Cerebellar nuclear complex (tissue), 1 donor: ENCODE measurements around the gene CCDC15.

Experiments
- DNase-seq, 2 experiments: peaks; one replicate each; lab custom pipeline; 2025; lab: John Stamatoyannopoulos, UW

CCDC15 gene

DNA sequence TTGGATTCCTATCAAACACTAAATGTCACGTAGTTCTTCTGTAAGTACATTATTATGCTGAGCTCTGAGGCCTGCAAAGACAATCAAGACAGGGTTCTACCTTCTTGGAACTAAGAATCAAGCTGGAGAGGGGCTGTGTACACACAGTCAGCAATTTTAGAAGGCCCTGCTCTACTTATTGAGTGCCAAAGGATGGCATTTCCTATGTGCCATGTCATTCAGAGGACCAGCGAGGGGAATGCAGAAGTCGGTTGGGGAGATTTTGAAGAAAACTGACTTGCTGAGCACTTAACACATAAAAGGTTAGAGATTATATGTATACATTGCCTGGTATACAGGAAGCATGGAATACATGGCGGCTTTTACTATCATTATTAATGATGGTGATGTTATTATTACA, 114.4 kb downstream of the CCDC15 start:
- no peak for DNase-seq

DNA sequence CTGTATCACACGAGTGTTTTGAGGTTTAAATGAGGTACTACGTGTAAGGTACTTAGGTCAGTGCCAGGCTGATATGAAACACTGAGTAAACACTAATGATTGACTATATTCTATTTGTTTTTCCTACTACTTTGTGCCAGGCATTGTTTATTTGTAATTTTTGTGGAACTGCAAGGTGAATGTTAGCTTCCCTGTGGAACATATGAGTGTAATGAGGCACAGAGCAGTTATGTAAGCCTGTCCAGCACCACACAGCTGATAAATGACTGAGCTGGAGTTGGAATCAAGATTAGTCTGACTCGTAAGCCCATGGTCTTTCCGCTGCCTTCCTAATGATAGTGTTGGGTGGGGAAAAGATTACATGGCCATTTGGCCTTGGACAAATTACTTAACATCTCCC, 115.0 kb downstream of the CCDC15 start:
- DNase-seq, result no peak

DNA sequence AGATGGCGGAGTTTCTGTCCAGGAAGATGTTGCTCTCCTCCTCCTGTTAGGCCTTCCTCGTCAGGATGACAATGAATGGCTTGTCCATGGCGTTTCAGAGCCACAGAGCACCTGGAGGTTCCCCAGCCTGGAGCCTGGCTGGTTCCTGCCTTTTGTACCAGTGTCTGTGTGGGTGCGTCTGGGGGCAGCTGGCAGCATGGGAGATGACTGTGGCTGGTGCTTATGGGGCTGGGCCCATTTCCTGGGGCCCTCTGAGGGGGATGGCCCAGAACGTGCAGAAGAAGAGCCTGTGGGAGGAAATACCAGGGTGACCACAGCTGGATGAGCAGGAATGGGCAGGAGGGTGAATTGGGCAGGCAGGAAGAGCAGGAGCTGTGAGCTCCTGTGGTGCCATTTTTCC, 115.8 kb downstream of the CCDC15 start:
- no peak for DNase-seq

DNA sequence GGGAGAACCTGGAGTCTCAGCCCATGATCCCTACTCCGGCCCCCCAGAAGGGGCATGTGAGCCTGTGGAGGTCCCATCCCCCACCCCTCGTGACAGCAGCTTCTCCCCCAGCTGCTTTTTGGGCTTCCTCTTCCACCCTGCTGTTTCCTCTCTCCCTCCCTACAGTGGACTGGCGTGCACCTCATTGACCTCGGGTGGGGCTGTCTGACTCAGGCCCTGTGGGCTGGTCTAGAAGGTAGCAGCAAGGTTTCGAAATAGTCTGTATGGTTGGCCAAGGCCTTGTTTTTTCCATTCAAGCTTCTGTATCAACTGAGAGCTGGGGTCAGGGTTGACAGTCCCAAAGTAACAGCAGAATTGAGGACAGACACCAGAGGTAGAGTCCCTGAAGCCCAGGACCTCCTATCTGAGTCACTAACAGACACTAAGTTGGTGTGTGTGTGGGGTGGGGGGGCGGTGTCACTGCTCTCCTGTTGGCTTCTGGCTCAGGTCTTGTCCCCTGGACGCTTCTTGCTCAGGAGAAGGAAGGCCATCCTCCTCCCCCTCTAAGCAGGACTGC, 116.8 kb downstream of the CCDC15 start:
- no peak for DNase-seq

DNA sequence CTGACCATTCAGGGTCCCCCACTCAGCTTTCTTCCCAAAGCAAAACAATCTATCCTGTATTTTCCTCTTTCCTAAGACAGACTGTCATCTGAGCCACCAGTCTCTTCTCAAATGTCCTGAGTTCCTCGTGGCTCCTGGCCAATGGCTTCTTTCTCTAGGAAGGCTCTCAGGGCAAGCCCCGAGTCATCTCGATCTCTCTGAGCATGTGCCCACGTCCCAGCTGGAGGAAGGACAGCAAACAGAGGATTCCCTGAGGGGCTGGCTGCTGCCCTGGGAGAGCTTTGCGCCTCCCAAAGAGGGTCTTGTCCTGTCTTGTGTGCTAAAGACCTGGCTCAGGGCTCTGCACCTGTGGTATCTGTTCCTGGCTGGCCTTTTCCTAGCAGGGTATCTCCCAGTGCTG, 117.4 kb downstream of the CCDC15 start:
- DNase-seq, result no peak

DNA sequence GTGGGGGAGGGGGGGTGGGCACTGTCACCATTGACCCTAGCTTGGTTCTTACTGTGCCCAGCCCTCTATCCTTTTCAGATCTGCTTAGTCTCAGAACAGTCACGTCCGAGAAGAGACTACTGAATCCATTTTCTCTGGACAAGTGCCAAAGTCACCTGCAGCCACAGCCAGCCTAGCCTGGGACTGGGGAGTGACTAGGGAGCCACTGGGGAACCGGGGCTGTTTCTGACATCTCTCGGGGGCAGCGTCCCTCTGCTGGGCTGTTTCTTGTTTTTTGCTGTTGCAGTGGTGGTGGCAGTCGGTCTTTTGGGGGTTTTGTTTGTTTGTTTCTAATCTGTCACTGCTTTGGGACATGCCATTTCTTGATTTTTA, 117.8 kb downstream of the CCDC15 start:
- no peak for DNase-seq

DNA sequence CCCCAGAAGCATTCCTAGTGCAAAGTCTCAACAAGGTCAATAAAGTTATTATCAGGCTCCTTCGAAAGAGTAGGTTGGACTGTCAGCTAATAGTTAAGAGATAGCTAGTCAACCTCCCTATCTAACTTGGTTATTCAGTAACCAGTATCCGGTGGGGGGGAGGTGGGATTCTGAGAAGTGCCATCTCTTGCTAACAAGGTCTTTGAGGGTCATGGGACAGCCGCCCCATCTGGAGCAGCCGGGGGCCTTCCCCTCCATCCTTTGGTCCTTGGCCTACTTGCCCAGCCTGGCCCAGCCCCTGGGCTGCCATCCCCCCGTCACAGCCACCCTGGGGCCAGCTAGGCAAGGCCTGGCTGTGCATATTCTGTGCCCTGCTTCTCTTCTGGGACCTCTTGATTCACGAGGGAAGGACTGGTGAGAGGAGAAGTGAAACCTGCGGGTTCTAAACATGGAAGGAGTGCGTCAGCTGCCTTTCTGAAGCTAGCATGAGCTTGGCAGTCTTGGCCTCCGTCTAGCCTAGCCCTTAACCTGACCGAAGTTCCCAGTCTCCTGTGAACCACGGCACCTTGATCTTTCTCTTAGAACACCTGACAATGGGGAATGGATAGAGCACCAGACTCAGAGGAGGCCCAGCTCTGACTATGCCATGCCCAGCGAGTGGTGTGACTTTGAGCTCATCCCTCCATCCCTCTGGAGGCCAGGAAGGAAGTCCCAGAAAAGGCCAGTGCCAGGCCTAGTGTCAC, 118.4 kb downstream of the CCDC15 start:
- no peak for DNase-seq

DNA sequence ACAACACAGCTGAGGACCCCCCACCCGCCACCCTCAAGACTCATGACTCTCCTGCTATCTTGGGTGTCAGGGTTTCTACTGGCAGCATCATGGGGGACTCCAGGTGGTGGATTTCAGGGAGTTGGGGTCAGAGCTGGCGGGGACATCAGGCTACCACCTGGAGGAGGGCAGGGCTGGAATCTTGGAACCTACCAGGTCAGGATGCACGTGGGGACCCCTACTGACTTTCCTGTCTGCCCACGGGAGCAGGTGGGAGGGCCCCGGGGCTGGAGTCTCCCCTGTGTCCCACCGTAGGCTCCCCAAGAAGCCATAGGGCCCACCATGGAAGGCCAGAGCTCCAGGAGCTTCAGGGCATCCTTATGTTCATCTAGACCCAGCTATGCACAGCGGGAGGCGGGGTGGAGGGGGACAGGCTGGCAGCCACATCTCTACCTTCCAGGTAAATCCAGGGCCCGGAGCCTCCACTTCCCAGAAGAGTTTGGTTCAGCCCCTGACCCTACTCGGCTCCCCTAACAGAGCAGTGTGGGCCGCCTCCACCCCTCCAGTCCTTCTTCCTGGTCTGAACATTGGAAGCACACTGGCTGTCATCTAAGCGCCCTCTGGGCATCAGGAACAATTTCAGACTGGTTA, 119.1 kb downstream of the CCDC15 start:
- no peak for DNase-seq

DNA sequence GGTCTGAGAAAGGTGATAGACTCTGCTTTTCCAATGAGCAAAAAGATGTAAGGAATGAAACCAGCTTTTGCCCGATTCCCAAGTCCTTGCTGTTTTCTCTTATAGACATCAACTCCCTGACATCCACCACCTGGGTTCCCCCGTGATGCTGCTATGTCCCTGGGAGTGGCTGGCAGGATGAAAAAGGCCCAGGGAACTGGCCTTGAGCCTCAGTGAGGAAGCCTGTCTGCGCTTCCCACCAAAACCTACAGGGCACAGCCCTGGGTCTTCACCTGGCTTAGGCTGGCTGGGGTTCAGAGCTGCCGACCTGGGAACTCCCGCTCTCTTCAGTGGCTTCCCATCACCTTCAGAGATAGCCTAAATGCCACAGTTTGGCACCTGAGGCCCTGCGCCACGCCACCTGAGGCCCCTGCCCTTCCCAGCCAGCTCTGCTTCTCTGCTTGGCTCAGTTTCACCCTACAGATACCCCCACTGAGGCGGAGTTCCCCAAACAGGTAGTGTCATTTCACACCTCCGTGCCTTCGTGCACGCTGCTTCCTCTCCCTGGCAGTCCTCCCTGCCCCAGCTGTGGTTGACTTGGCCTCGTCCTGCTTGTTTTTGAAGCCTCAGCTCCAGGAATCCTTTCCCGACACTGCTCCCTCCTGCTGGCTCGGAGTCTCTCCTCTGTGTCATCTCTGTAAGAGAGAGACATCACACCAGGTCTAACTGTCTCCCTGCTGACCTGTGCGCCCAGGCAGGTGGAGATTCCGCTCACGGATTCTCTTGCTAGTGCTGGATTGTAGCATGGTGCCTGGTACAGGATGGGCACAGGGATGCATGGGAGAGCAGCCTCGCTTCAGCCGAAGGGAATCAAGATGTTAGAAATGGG, 119.8 kb downstream of the CCDC15 start:
- DNase-seq, result no peak

DNA sequence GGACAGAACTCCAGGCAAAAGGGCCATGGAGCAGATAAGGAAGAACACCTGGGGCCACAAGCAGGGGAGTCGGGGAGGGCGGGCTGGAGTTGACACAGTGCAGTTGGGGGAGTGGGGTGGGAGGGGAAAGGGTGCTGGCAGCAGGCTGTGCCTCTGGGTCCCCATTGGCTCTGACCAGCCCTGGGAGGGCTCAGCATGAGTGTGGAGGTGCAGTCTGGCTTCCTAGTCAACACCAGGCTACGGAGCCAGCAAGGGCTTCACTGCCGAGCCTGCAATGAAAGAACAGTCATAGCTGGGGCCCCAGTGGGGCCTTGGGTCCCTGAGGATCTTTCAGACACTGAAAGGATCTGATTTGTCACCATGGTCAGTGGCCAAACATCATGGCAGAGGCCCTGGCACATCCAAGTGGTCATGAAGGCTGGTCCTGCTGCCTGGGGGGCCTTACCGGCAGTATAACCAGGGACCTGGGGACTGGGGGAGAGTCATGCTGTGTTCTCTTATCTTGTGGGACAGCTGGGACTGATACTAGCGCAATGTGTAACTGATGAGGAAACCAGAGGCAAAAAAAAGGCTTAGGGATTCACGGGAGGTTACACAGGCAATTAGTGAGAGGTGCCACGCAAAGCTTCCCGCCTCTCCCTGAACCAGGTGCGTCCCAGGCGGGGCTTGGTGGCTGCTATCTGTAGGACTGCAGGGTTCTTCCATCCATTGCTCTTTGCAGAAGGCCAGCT, 120.7 kb downstream of the CCDC15 start:
- DNase-seq, result no peak

DNA sequence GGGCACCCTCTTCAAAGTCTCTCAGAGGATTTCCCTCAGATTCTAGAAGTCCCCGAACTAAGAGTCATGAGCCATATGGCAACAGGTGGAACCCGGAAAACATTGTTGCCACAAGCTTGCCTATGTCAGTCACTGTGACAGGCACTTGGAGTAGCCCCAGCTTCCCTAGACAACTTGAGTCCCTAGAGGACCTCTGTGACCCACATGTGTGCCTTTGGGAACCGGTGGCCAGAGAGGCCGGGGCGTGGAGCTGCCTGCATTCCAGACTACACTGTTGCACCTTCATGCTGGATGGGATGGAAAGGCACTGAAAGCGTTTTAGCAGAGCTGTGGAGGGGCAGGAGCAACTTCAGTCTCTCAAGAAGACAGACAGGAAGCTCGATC, 121.2 kb downstream of the CCDC15 start:
- DNase-seq, result no peak

DNA sequence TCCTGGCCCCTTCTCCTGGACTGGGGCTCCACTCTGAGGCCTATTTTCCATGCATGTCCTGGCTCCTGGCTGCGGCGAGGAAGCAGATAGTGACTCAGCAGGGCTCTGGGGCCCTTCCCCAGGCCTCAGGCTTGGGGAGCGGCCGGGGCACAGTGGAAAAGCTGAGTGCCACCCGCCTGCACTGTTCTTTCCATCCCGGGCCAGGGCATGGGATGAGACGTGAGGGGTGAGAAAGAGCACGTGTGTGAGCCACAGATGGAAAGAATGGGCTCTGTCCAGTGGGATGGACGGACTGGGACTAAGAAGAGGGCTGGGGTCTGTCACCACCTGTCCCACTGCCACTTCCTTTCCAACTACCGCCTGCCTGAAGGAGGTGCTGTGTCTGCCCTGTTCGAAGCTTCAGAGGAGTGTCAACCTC, 121.9 kb downstream of the CCDC15 start:
- DNase-seq, result no peak

DNA sequence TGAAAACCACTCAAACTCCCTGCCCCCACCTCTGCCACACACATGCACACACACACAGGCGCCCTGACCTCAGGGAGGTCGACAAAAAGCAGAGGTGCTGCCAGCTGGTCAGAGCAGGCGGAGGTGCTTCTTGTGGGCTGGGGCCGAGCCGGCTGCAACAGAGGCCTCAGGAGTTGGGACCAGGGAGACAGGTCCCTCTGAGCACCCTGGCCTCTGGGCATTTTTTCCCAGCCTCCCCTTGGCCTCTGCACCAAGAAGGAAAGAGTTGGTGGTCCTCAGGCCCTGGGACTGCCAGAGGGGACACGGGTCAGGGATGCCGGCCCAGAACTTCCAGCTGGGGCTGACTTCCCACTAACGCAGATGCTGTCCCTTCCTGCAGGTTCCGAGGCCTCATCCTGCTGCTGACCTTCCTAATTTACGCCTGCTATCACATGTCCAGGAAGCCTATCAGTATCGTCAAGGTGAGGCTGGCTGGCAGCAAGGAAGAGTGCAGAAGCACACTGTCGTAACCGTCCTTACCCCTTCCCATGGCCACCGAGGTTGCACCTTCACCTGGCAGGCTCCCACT, 122.5 kb downstream of the CCDC15 start:
- no peak for DNase-seq

DNA sequence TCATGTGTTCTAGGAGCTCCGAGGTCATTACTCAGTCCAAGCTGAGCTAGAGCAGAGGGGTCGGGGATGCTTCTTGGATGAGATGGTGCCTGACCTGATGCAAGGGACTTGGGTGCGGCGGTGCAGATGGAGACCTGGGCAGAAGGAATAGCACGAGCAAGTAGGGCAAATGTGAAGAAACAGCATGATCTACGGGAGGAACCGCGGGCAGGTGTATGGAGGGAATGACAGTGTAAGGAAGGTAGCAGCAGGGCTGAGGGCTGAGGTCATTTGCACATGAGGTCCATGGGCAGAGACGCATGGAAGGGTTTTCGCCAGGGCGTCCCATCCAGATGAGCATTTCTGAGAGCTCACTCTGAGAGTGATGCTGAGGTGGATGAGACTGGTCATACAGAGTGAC, 124.0 kb downstream of the CCDC15 start:
- DNase-seq, result no peak

DNA sequence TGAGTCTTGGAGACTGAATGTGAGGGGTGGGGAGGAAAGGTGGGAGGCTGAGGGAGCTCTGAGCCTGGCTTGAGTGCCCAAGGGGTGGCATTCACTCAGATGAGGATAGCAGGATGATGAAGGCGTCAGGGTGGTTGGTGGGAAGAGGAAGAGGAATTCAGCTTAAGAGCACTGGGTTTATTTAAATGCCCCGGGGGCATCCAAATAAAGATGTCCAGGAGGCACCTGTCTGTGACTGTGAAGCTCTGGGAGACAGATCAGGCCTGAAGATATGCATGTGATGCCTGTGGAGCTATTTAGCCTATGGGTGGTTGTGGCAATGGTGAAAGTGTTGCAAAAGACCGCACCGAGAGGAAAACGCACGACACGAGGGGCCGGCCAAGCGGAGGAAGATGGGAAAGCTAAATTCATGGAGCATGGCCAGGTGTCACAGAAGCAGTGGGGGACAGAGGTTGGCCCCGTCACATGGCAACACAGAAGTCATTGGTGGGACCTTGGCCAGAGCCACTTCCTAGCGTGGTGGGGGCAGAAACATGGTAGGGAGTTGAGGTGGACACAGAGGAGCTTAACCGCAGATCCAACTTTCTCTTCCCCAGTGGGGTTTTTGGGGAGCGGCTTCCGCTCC, 124.6 kb downstream of the CCDC15 start:
- DNase-seq, result no peak

DNA sequence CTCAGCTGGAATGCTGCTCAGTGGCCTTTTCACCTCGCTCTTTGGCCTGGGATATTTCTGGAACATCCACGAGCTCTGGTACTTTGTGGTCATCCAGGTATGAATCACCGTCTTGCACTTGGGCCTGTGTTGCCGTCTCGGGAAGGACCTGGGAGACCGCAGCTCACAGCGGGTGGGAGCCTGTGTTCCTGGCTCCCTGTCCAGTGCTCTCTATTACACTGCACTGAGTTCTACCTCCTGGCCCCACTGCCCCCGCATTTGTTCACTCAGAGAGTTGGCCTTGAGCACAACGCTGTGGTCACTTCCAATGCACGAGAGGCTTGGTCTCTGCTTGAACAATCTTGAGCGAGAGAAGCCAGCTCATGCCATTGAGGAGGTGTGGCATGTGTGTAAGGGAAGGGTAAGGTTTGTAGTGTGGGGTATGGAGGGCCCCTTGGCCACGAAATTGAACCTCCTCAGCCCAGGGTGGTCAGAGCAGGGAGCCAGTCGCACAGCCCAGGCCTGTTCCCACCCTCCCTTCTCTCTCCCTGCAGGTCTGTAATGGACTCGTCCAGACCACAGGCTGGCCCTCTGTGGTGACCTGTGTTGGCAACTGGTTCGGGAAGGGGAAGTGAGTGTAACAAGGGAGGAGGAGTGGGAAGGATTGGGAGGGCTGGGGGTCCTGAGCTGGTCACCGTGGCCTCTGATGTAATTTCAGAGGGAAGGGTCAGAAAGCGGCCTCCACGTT, 125.3 kb downstream of the CCDC15 start:
- no peak for DNase-seq

DNA sequence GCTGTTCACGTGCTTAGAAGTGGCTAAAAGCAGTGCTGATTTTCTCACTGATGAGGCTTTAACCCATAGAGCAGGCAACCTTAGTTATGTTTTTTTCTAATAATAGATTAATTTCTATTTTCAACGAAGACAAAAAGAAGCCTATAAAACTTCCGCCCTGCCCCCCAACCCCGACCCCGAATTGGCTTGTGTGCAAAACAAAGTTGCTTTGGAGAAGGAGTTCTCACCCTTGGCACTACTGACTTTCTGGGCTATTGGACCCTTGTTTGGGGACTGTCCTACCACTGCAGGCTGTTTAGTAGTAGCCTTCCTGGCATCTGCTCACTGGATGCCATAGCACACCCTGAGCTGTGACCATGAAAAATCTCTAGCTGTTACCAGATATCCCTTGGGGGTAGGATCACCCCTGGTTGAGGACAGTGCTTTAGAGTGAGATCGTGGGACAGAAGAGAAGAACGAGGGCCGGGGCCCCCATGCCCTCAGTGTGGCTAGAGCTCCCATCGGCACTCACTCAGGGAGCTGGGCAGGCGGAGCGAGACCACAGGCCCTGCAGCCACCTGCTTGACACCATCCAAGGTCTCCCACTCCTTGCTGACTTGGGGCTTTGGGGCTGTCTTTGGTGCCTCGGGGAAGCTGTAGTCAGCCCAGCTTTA, 126.0 kb downstream of the CCDC15 start:
- no peak for DNase-seq

DNA sequence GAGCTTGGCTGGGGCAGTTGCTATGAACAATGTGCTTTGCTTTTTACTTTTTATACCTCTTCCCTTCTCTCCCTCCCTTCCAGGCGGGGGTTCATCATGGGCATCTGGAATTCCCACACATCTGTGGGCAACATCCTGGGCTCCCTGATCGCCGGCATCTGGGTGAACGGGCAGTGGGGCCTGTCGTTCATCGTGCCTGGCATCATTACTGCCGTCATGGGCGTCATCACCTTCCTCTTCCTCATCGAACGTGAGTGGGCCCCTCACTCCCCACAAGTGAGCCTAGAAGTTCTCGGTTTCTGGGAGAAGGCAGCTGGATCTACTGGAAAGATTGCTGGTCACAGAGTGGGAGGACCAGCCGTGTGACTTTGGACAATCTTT, 126.5 kb downstream of the CCDC15 start:
- DNase-seq, result no peak

DNA sequence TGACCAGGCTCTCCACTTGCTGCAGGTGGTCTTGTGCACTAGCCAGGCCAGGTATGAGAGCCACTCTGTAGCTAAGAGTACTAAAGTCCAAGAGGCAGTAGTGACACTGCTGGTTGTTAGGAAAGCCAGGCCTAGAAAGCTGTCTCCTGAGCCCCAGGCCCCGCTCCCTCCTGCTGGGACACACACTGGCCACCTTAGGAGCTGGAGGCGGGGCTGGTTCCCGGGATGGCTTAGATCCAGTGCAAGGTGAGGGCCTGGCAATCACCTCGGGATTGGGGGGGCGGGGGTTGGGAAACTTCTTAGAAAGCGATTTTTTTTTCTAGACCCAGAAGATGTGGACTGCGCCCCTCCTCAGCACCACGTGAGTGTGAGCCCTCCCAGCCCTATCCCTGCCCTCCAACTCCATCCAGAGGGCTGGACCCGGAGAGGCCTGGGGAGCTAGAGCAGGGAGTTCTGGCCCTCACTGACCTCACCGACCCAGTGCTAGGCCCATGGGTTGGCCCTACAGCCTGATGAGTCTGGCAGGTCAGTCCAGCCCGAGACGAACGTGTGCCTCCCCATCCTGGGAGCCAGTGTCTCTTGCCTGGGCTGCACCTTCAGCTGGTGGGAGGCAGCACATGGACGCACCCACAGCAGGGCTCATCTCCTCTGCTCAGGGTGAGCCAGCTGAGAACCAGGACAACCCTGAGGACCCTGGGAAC, 127.2 kb downstream of the CCDC15 start:
- DNase-seq, result no peak
